ENCODE data around the gene SELE.

SELE gene

GRCh38 chr1:169746550-169746949 lies 12.7 kb upstream of the SELE start:
- Histone ChIP-seq H3K9me3 (ENCODE audit: control insufficient read depth in 1 of 2, low read length in 2 of 2) (no peaks in the 10 kb centered on the region), H3K36me3 (ENCODE audit: control insufficient read depth in 1 of 2, insufficient read depth in 2 of 2, low read length in 2 of 2) (no peaks in the 10 kb centered on the region), H3K4me3 (ENCODE audit: low read depth in 1 of 2, low read length in 2 of 2) (no peak overlapping the region)

GRCh38 chr1:169745015-169745861 lies 11.4 kb upstream of the SELE start:
- no peak overlapping the region for H3K27ac ChIP-seq (ENCODE audit: low read length)

More at GRCh38 chr1:169746550-169746949, 12.7 kb upstream of the SELE start:
- no peak overlapping the region for H3K27ac ChIP-seq (ENCODE audit: low read length)
- no peaks in the 10 kb centered on the region for H3K4me1 ChIP-seq (ENCODE audit: control insufficient read depth in 1 of 2, insufficient read depth in 2 of 2, low read length in 2 of 2)
- no peaks in the 10 kb centered on the region for H3K27me3 ChIP-seq (ENCODE audit: low read depth, low read length)

GRCh38 chr1:169741666-169742394 lies 8.0 kb upstream of the SELE start:
- no peaks in the 10 kb centered on the region for H3K9me3 ChIP-seq (ENCODE audit: control insufficient read depth in 1 of 2, low read length in 2 of 2)
- H3K27ac ChIP-seq (ENCODE audit: low read length): no peak overlapping the region
- H3K27me3 ChIP-seq (ENCODE audit: low read depth, low read length): peaks cover 3% of the 10 kb centered on the region
- no peak overlapping the region for H3K4me3 ChIP-seq (ENCODE audit: low read depth in 1 of 2, low read length in 2 of 2)
- no peaks in the 10 kb centered on the region for H3K36me3 ChIP-seq (ENCODE audit: control insufficient read depth in 1 of 2, insufficient read depth in 2 of 2, low read length in 2 of 2)
- H3K4me1 ChIP-seq (ENCODE audit: control insufficient read depth in 1 of 2, insufficient read depth in 2 of 2, low read length in 2 of 2): no peaks in the 10 kb centered on the region

More at GRCh38 chr1:169745015-169745861, 11.4 kb upstream of the SELE start:
- Histone ChIP-seq H3K4me3 (ENCODE audit: low read depth in 1 of 2, low read length in 2 of 2) (no peak overlapping the region), H3K9me3 (ENCODE audit: control insufficient read depth in 1 of 2, low read length in 2 of 2) (no peaks in the 10 kb centered on the region), H3K27me3 (ENCODE audit: low read depth, low read length) (no peaks in the 10 kb centered on the region), H3K36me3 (ENCODE audit: control insufficient read depth in 1 of 2, insufficient read depth in 2 of 2, low read length in 2 of 2) (no peaks in the 10 kb centered on the region), H3K4me1 (ENCODE audit: control insufficient read depth in 1 of 2, insufficient read depth in 2 of 2, low read length in 2 of 2) (no peaks in the 10 kb centered on the region)

DNA sequence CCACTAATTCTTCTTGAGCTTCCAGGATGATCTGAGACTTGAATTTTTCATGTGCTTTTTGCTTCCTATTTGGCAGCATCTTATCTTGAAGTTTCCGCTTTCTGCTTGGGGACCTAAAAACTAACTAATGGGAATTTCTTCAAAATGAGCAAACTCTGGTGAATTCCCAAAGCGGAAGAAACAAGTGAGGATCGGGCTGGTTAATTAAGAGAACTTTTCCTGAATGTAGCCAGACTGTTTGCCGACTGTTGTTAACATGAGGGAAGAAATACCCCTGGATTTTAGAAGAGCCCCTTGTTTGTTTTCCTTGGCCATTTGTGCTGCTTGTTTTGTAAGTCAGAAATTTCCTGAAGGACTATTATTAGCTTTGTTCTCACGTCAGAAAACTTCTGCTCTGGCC lies 6.1 kb upstream of the SELE start:
- Histone ChIP-seq H3K4me1 (ENCODE audit: control insufficient read depth in 1 of 2, insufficient read depth in 2 of 2, low read length in 2 of 2) (no peaks in the 10 kb centered on the region), H3K4me3 (ENCODE audit: low read depth in 1 of 2, low read length in 2 of 2) (no peak overlapping the region), H3K36me3 (ENCODE audit: control insufficient read depth in 1 of 2, insufficient read depth in 2 of 2, low read length in 2 of 2) (no peaks in the 10 kb centered on the region), H3K27ac (ENCODE audit: low read length) (no peak overlapping the region), H3K9me3 (ENCODE audit: control insufficient read depth in 1 of 2, low read length in 2 of 2) (no peaks in the 10 kb centered on the region), H3K27me3 (ENCODE audit: low read depth, low read length) (peaks cover 3% of the 10 kb centered on the region)

DNA sequence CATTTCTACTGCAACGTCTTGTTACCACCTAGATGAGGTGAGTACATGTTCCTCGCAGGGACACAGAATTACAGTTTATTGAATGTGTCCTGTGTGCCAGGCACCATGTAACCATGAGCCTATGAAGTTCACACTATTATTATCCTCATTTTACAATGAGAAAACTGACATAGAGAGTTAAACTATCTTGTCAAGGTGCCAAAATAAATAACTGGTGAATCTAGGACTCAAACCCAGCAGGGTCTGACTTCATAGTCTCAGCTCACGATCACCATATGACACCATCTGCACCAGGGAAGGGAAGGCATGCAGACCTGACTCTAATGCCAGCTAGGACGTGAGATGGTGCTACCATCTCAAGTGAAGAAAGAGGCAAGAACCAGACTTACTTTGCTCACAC lies 2.4 kb downstream of the SELE start:
- Histone ChIP-seq H3K27me3 (ENCODE audit: low read depth, low read length) (no peaks in the 10 kb centered on the region), H3K27ac (ENCODE audit: low read length) (no peak overlapping the region), H3K36me3 (ENCODE audit: control insufficient read depth in 1 of 2, insufficient read depth in 2 of 2, low read length in 2 of 2) (no peaks in the 10 kb centered on the region), H3K4me1 (ENCODE audit: control insufficient read depth in 1 of 2, insufficient read depth in 2 of 2, low read length in 2 of 2) (no peaks in the 10 kb centered on the region), H3K4me3 (ENCODE audit: low read depth in 1 of 2, low read length in 2 of 2) (no peak overlapping the region), H3K9me3 (ENCODE audit: control insufficient read depth in 1 of 2, low read length in 2 of 2) (no peaks in the 10 kb centered on the region)

- Histone ChIP-seq H3K27me3 (ENCODE audit: low read depth, low read length) (no peaks in the 10 kb centered on the region), H3K9me3 (ENCODE audit: control insufficient read depth in 1 of 2, low read length in 2 of 2) (no peaks in the 10 kb centered on the region)
These were observed 3.9 kb downstream of the SELE start for GRCh38 chr1:169729991-169730390.

GRCh38 chr1:169727307-169727706 lies 6.6 kb downstream of the SELE start:
- Histone ChIP-seq H3K36me3 (ENCODE audit: control insufficient read depth in 1 of 2, insufficient read depth in 2 of 2, low read length in 2 of 2) (no peaks in the 10 kb centered on the region), H3K27ac (ENCODE audit: low read length) (no peak overlapping the region), H3K27me3 (ENCODE audit: low read depth, low read length) (no peaks in the 10 kb centered on the region), H3K4me3 (ENCODE audit: low read depth in 1 of 2, low read length in 2 of 2) (no peak overlapping the region), H3K4me1 (ENCODE audit: control insufficient read depth in 1 of 2, insufficient read depth in 2 of 2, low read length in 2 of 2) (no peaks in the 10 kb centered on the region), H3K9me3 (ENCODE audit: control insufficient read depth in 1 of 2, low read length in 2 of 2) (no peaks in the 10 kb centered on the region)

More at GRCh38 chr1:169729991-169730390, 3.9 kb downstream of the SELE start:
- Histone ChIP-seq H3K27ac (ENCODE audit: low read length) (no peak overlapping the region), H3K4me3 (ENCODE audit: low read depth in 1 of 2, low read length in 2 of 2) (no peak overlapping the region), H3K4me1 (ENCODE audit: control insufficient read depth in 1 of 2, insufficient read depth in 2 of 2, low read length in 2 of 2) (no peaks in the 10 kb centered on the region), H3K36me3 (ENCODE audit: control insufficient read depth in 1 of 2, insufficient read depth in 2 of 2, low read length in 2 of 2) (no peaks in the 10 kb centered on the region)

- no peaks in the 10 kb centered on the region for H3K9me3 ChIP-seq (ENCODE audit: control insufficient read depth in 1 of 2, low read length in 2 of 2)
- no peaks in the 10 kb centered on the region for H3K27me3 ChIP-seq (ENCODE audit: low read depth, low read length)
- no peaks in the 10 kb centered on the region for H3K36me3 ChIP-seq (ENCODE audit: control insufficient read depth in 1 of 2, insufficient read depth in 2 of 2, low read length in 2 of 2)
- H3K4me1 ChIP-seq (ENCODE audit: control insufficient read depth in 1 of 2, insufficient read depth in 2 of 2, low read length in 2 of 2): no peaks in the 10 kb centered on the region
- H3K4me3 ChIP-seq (ENCODE audit: low read depth in 1 of 2, low read length in 2 of 2): no peak overlapping the region
- no peak overlapping the region for H3K27ac ChIP-seq (ENCODE audit: low read length)
These were observed 7.0 kb downstream of the SELE start for GRCh38 chr1:169726851-169727250.

DNA sequence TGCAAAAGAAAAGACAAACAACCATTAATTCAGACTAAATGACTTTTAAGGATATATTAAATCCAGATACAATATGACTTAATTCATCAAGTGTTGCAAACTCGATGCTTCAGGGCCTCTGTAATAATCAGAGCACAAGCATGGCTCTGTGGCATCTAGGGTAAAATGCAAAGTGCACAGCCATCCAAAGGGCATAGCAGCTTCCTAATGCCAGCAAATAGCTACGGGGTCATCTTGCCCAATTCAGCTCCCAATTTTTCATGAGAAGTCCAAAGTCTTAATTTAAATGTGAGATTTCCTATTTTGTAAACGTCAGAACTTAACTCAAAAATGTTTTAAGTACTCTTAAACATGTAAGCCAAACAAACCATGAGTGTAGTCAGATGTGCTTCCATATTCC lies 7.9 kb downstream of the SELE start:
- Histone ChIP-seq H3K27me3 (ENCODE audit: low read depth, low read length) (no peaks in the 10 kb centered on the region), H3K9me3 (ENCODE audit: control insufficient read depth in 1 of 2, low read length in 2 of 2) (no peaks in the 10 kb centered on the region), H3K27ac (ENCODE audit: low read length) (no peak overlapping the region), H3K36me3 (ENCODE audit: control insufficient read depth in 1 of 2, insufficient read depth in 2 of 2, low read length in 2 of 2) (no peaks in the 10 kb centered on the region), H3K4me3 (ENCODE audit: low read depth in 1 of 2, low read length in 2 of 2) (no peak overlapping the region), H3K4me1 (ENCODE audit: control insufficient read depth in 1 of 2, insufficient read depth in 2 of 2, low read length in 2 of 2) (no peaks in the 10 kb centered on the region)

DNA sequence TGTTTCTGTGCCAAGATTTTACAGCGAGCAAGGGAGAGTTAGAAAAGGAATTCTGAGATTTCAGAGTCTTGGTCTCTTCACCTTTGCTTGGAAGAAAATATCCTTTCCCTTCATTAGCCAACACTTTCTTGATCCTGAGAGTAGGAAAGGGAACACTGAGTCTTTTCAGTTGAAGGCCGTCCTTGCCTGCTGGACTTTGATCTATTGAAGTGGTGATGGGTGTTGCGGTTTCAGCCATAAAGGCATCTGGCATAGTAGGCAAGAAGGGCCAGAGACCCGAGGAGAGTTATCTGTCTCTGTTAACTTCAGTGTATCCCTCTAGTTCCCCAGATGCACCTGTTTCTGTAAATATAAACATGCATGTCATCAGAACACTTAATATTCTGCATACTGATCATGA lies 9.7 kb downstream of the SELE start:
- no peaks in the 10 kb centered on the region for H3K36me3 ChIP-seq (ENCODE audit: control insufficient read depth in 1 of 2, insufficient read depth in 2 of 2, low read length in 2 of 2)

DNA sequence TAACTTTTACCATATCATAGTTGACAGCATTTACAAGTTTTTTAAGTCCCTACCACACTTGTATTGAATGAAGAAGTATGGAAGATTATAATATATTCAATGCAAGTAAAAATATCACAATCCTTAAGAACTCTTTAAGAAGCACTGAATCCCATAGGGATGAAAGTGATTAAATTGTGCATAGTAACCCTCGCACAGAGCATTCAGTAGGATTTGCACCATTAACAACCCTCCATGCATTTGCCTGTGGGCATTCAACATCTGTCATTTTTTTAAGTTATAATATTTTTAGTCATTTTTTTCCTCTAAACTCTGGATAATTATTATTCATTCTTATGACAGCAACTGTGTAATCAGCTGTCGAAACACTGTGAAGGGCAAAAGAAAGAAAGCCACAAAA lies 10.1 kb downstream of the SELE start:
- no peak overlapping the region for H3K27ac ChIP-seq (ENCODE audit: low read length)
- no peaks in the 10 kb centered on the region for H3K36me3 ChIP-seq (ENCODE audit: control insufficient read depth in 1 of 2, insufficient read depth in 2 of 2, low read length in 2 of 2)
- H3K4me1 ChIP-seq (ENCODE audit: control insufficient read depth in 1 of 2, insufficient read depth in 2 of 2, low read length in 2 of 2): no peaks in the 10 kb centered on the region
- H3K9me3 ChIP-seq (ENCODE audit: control insufficient read depth in 1 of 2, low read length in 2 of 2): no peaks in the 10 kb centered on the region
- H3K4me3 ChIP-seq (ENCODE audit: low read depth in 1 of 2, low read length in 2 of 2): no peak overlapping the region
- no peaks in the 10 kb centered on the region for H3K27me3 ChIP-seq (ENCODE audit: low read depth, low read length)

More for the DNA sequence above, 9.7 kb downstream of the SELE start:
- Histone ChIP-seq H3K4me3 (ENCODE audit: low read depth in 1 of 2, low read length in 2 of 2) (no peak overlapping the region), H3K27me3 (ENCODE audit: low read depth, low read length) (no peaks in the 10 kb centered on the region), H3K4me1 (ENCODE audit: control insufficient read depth in 1 of 2, insufficient read depth in 2 of 2, low read length in 2 of 2) (no peaks in the 10 kb centered on the region), H3K27ac (ENCODE audit: low read length) (no peak overlapping the region), H3K9me3 (ENCODE audit: control insufficient read depth in 1 of 2, low read length in 2 of 2) (no peaks in the 10 kb centered on the region)

Measured in muscle layer of duodenum (tissue), 2 donors.